AG09309 (cell line): ENCODE results near the gene SH3GL2.

Source experiments
- DNase-seq: peaks from one replicate; pipeline ENCODE4 v3.0.0-alpha.2; 2010; ENCODE audit warnings: low read depth
- H3K4me3 ChIP-seq: 2 replicates; pipeline ENCODE4 v1.5.1; 2011; ENCODE audit warnings: mild to moderate bottlenecking, low read depth, low read length, moderate library complexity; ENCODE audit not compliant: control insufficient read depth
- TF ChIP-seq, protein P1 (sequence below): IDR thresholded peaks from 2 replicates; pipeline ENCODE4 v1.5.1; 2011; ENCODE audit warnings: mild to moderate bottlenecking, low read depth, low read length, inconsistent platforms; ENCODE audit not compliant: insufficient read depth, control insufficient read depth; ENCODE audit errors: missing control alignments

Gene SH3GL2

GRCh38 chr9:17614250-17614649 is 35.4 kb downstream of the SH3GL2 start:
- TF ChIP-seq, protein P1, sequence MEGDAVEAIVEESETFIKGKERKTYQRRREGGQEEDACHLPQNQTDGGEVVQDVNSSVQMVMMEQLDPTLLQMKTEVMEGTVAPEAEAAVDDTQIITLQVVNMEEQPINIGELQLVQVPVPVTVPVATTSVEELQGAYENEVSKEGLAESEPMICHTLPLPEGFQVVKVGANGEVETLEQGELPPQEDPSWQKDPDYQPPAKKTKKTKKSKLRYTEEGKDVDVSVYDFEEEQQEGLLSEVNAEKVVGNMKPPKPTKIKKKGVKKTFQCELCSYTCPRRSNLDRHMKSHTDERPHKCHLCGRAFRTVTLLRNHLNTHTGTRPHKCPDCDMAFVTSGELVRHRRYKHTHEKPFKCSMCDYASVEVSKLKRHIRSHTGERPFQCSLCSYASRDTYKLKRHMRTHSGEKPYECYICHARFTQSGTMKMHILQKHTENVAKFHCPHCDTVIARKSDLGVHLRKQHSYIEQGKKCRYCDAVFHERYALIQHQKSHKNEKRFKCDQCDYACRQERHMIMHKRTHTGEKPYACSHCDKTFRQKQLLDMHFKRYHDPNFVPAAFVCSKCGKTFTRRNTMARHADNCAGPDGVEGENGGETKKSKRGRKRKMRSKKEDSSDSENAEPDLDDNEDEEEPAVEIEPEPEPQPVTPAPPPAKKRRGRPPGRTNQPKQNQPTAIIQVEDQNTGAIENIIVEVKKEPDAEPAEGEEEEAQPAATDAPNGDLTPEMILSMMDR: no peak
- DNase-seq: no peak
- H3K4me3 ChIP-seq: no peak overlapping the region

DNA sequence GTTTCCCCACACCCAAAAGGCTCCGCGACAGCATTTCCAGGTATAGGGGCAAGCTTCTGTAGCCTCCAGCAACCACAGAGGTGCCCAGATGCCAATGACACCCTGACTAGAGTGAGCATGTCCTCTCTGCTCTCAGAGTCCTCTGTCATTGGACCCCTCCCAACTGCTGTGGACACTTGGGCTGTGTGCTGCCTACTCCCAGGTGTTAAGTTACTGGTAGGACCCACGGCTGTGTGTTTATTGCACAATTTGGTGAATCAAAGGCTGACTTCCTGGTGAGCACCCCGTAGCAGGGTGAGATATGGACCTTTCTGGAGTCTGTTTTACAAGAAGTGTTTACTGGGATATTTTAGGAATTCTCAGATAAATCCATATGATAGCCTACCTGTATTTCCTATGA is 36.0 kb downstream of the SH3GL2 start:
- TF ChIP-seq, protein P1: no peak
- no peak for DNase-seq
- no peak overlapping the region for H3K4me3 ChIP-seq

DNA sequence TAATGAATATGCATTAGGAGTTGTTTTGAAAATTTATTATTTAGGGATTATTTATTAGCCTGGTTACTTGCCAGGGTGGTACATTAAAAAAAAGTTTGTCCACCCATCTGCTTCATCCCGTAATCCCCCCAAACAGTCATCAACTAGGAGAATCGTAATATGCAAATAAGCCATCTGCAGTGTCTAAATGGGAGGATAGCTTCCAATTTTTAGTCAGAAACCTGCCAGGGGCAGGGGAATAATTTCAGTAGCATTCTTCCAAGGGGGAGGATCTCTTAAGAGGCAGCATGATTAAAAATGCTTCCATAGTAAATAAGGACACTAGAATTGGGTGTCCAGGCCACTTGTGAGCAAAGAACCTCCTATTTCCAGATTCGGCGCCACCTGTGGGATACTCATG is 43.3 kb downstream of the SH3GL2 start:
- DNase-seq: no peak
- no peak overlapping the region for H3K4me3 ChIP-seq
- TF ChIP-seq, protein P1: no peak

DNA sequence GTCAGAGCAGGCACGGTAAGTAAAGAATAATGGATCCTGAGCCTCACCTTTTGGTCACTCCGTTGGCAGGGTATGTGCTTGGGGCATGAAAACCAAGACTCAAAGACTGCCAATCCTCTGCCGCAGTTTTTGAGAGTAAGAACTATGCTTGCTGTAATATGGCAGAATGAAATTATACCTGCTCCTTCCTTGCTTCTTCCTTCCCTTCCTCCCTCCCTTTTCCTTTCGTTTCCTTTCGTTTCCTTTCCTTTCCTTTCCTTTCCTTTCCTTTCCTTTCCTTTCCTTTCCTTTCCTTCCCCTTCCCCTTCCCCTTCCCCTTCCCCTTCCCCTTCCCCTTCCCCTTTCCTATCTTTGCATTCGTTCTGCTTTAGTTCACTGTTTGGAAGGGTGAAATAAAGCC is 43.9 kb downstream of the SH3GL2 start:
- TF ChIP-seq, protein P1: no peak
- DNase-seq: no peak
- no peak overlapping the region for H3K4me3 ChIP-seq

- no peak for DNase-seq
These were observed 45.1 kb downstream of the SH3GL2 start for GRCh38 chr9:17623965-17624364.

GRCh38 chr9:17624571-17624970 is 45.7 kb downstream of the SH3GL2 start:
- no peak overlapping the region for H3K4me3 ChIP-seq
- TF ChIP-seq, protein P1: no peak
- no peak for DNase-seq

More at GRCh38 chr9:17623965-17624364, 45.1 kb downstream of the SH3GL2 start:
- no peak overlapping the region for H3K4me3 ChIP-seq
- TF ChIP-seq, protein P1: no peak
